ENCODE measurements around the gene RHOJ. TPM values are rescaled to one million over a fixed set of nuclear protein-coding genes. Genes with fewer than 3 reads are reported as not detected.

RHOJ gene
- total and polyA plus RNA-seq, 2 donors (not counting 3 experiments of a cell fraction or from before 2014, with no cell fraction given): 191 to 486 TPM

- Histone ChIP-seq H3K9me1 (replicated peaks; ENCODE audit: control insufficient read depth, extremely low read depth, insufficient read depth, low read length) (no peaks in the 10 kb centered on the region), H3K4me1 (ENCODE audit: control insufficient read depth, extremely low read depth, insufficient read depth, low read length) (peaks cover 2% of the 10 kb centered on the region), H3K9me3 (replicated peaks; ENCODE audit: control insufficient read depth, insufficient read depth, low read length) (peaks cover 1% of the 10 kb centered on the region), H3K9ac (replicated peaks; ENCODE audit: extremely low read depth, insufficient read depth, low read length) (no peak overlapping the region), H4K20me1 (replicated peaks; ENCODE audit: control insufficient read depth, extremely low read depth, insufficient read depth, low read length) (no peaks in the 10 kb centered on the region), H3K4me3 (replicated peaks in 1 of 3; ENCODE audit: insufficient read depth in 1 of 3, low read depth in 1 of 3, low read length in 3 of 3) (no peak overlapping the region), H3K79me2 (ENCODE audit: control insufficient read depth, insufficient read depth, low read length) (no peaks in the 10 kb centered on the region), H3K4me2 (ENCODE audit: insufficient read depth, low read length) (no peak overlapping the region), H3K27ac (ENCODE audit: insufficient read depth, low read depth, low read length) (no peak overlapping the region), H3K27me3 (ENCODE audit: control insufficient read depth in 2 of 2, insufficient read depth in 2 of 2, low read length in 2 of 2) (no peaks in the 10 kb centered on the region), H2AFZ (ENCODE audit: low read depth, low read length) (no peak overlapping the region), H3K36me3 (ENCODE audit: control insufficient read depth in 2 of 2, extremely low read depth in 1 of 2, insufficient read depth in 2 of 2, low read length in 2 of 2) (no peaks in the 10 kb centered on the region)
- dilution Hi-C loops (cut with MboI; ENCODE audit: extremely low pct_ligation_motif_present, low sequenced_read_pairs): no loop called here
- FAIRE-seq (no peak), DNase-seq (ENCODE audit: low read depth, low spot score) (no peak)
- no TSS peak for BruUV-seq (replicated peaks)
- intact Hi-C loops (cut with micrococcal nuclease): no loop called here
- TF ChIP-seq POLR2A (IDR thresholded peaks at IDR 0.05; ENCODE audit: low read depth, low read length) (no peak), JUN (IDR thresholded peaks at IDR 0.05; ENCODE audit: borderline replicate concordance, insufficient read depth, insufficient read length, low read depth) (no peak), MYC (IDR thresholded peaks at IDR 0.05; ENCODE audit: low read depth, low read length) (no peak), EZH2 (IDR thresholded peaks at IDR 0.05; ENCODE audit: borderline replicate concordance, low read depth, low read length, severe bottlenecking) (no peak), POLR2AphosphoS5 (IDR thresholded peaks at IDR 0.05; ENCODE audit: insufficient read depth, low read depth, low read length) (no peak), GATA2 (IDR thresholded peaks at IDR 0.05; ENCODE audit: insufficient read depth, insufficient read length, low read depth, low read length) (no peak), FOS (IDR thresholded peaks at IDR 0.05; ENCODE audit: borderline replicate concordance, insufficient read depth, low read length) (no peak)
- TF ChIP-seq, protein P1, sequence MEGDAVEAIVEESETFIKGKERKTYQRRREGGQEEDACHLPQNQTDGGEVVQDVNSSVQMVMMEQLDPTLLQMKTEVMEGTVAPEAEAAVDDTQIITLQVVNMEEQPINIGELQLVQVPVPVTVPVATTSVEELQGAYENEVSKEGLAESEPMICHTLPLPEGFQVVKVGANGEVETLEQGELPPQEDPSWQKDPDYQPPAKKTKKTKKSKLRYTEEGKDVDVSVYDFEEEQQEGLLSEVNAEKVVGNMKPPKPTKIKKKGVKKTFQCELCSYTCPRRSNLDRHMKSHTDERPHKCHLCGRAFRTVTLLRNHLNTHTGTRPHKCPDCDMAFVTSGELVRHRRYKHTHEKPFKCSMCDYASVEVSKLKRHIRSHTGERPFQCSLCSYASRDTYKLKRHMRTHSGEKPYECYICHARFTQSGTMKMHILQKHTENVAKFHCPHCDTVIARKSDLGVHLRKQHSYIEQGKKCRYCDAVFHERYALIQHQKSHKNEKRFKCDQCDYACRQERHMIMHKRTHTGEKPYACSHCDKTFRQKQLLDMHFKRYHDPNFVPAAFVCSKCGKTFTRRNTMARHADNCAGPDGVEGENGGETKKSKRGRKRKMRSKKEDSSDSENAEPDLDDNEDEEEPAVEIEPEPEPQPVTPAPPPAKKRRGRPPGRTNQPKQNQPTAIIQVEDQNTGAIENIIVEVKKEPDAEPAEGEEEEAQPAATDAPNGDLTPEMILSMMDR (IDR thresholded peaks at IDR 0.05; ENCODE audit: extremely low read depth in 1 of 2, insufficient read depth in 1 of 2, low read depth in 1 of 2, low read length in 2 of 2): no peak
- TF ChIP-seq, protein P2, sequence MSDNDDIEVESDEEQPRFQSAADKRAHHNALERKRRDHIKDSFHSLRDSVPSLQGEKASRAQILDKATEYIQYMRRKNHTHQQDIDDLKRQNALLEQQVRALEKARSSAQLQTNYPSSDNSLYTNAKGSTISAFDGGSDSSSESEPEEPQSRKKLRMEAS (IDR thresholded peaks at IDR 0.05; ENCODE audit: insufficient read depth, insufficient read length): no peak
- ChIA-PET CTCF (interaction anchor here (1.8 kb wide), 1 partner anchor 11 kb away, joined by 6 read pairs; no protein-coding TSS in a partner anchor), POLR2A (no interaction called here)
Observed at GRCh38 chr14:63163306-63163705, 40.9 kb upstream of the RHOJ start.

Measured in endothelial cell of umbilical vein (primary cell).